ENCODE data around the gene JMJD7. TPM values are rescaled to one million over a fixed set of nuclear protein-coding genes. Genes with fewer than 3 reads are reported as not detected.

The JMJD7 gene
- total RNA-seq, 4 donors from 2014 or later: 6.1 to 12.8 (median 9.3) TPM

DNA sequence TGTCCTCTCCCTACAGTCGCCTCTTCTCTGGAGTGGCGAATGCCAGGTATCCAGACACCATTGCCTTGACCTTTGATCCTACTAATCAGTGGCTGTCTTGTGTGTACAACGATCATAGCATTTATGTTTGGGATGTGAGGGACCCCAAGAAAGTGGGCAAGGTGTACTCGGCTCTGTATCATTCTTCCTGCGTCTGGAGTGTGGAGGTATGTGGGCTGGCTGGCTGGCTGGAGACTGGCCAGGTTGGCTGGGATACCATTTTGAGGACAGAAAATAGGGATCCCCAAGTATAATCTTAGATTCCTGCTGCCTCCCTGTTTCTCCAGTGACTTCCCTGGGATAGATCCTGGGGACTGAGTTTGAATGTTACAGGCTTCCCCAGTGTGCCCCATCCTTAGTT is 13.4 kb upstream of the JMJD7 start:
- no peaks in the 10 kb centered on the region for H3K27me3 ChIP-seq
- no peak for ATAC-seq
- no peak for TF ChIP-seq POLR2A (IDR thresholded peaks at IDR 0.05)
- no peak for TF ChIP-seq EP300 (IDR thresholded peaks at IDR 0.05)
- TF ChIP-seq, protein P1, sequence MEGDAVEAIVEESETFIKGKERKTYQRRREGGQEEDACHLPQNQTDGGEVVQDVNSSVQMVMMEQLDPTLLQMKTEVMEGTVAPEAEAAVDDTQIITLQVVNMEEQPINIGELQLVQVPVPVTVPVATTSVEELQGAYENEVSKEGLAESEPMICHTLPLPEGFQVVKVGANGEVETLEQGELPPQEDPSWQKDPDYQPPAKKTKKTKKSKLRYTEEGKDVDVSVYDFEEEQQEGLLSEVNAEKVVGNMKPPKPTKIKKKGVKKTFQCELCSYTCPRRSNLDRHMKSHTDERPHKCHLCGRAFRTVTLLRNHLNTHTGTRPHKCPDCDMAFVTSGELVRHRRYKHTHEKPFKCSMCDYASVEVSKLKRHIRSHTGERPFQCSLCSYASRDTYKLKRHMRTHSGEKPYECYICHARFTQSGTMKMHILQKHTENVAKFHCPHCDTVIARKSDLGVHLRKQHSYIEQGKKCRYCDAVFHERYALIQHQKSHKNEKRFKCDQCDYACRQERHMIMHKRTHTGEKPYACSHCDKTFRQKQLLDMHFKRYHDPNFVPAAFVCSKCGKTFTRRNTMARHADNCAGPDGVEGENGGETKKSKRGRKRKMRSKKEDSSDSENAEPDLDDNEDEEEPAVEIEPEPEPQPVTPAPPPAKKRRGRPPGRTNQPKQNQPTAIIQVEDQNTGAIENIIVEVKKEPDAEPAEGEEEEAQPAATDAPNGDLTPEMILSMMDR (IDR thresholded peaks at IDR 0.05): no peak
- TF ChIP-seq POLR2AphosphoS5 (IDR thresholded peaks at IDR 0.05): no peak
- H3K27ac ChIP-seq: no peak overlapping the region
- 72 to 77% methylated on average over 4 to 5 of the region's 5 CpGs for WGBS, 2 donors (ENCODE audit: low coverage in 1 of 2)
- H3K4me3 ChIP-seq: no peak overlapping the region
- no peaks in the 10 kb centered on the region for H3K9me3 ChIP-seq
- H3K4me1 ChIP-seq: peaks cover 0 to 21% (median 0%) of the 10 kb centered on the region in 3 donors
- peaks cover 0 to 82% of the 10 kb centered on the region in 2 donors for H3K36me3 ChIP-seq

DNA sequence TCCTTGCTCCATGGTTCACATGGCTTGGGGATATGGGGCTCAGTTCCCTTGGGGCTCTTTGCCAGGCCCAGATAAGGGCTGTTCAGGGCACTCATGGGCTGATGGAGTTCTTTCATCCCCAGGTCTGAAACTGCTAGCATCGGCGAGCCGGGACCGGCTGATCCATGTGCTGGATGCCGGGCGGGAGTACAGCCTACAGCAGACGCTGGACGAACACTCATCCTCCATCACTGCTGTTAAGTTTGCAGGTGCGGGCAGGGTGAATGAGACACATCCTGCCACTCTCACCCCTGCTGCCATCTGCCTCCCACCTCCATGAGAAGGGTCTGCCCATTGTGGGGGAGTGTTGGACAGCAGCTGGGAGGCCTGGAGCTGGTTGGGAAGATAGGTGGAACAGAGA is 11.1 kb upstream of the JMJD7 start:
- no CpG with 5 or more reads among the region's 9 CpGs for WGBS, 2 donors (ENCODE audit: low coverage in 1 of 2)
- no peak overlapping the region for H3K27ac ChIP-seq
- peaks cover 0 to 100% of the 10 kb centered on the region in 2 donors for H3K36me3 ChIP-seq
- TF ChIP-seq POLR2A (IDR thresholded peaks at IDR 0.05): no peak
- no peak for TF ChIP-seq EP300 (IDR thresholded peaks at IDR 0.05)
- TF ChIP-seq, protein P1 (IDR thresholded peaks at IDR 0.05): no peak
- no peak for TF ChIP-seq POLR2AphosphoS5 (IDR thresholded peaks at IDR 0.05)
- peaks cover 0 to 1% (median 0%) of the 10 kb centered on the region in 3 donors for H3K4me1 ChIP-seq
- no peaks in the 10 kb centered on the region for H3K9me3 ChIP-seq
- no peak for ATAC-seq
- no peak overlapping the region for H3K4me3 ChIP-seq
- H3K27me3 ChIP-seq: no peaks in the 10 kb centered on the region

DNA sequence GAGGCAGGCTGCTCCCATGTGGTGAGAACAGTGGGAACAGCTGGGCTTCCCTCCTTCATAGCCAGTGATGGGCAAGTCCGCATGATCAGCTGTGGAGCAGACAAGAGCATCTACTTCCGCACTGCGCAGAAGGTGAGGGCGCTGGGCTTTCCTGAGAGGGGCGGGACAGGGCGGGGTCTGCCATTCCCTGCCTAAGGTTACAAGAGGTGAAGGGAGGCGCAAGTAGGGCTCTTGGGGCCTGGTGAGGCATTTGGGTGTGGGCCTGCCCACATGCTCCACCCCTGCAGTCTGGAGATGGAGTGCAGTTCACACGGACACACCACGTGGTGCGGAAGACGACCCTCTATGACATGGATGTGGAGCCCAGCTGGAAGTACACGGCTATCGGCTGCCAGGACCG is 10.6 kb upstream of the JMJD7 start:
- no peak overlapping the region for H3K4me3 ChIP-seq
- TF ChIP-seq POLR2AphosphoS5 (IDR thresholded peaks at IDR 0.05) (no peak), EP300 (IDR thresholded peaks at IDR 0.05) (no peak)
- no peaks in the 10 kb centered on the region for H3K27me3 ChIP-seq
- WGBS, 2 donors (ENCODE audit: low coverage in 1 of 2): no CpG with 5 or more reads among the region's 14 CpGs
- peaks cover 0 to 100% of the 10 kb centered on the region in 2 donors for H3K36me3 ChIP-seq
- H3K9me3 ChIP-seq: no peaks in the 10 kb centered on the region
- ATAC-seq: no peak
- no peaks in the 10 kb centered on the region for H3K4me1 ChIP-seq
- no peak overlapping the region for H3K27ac ChIP-seq

DNA sequence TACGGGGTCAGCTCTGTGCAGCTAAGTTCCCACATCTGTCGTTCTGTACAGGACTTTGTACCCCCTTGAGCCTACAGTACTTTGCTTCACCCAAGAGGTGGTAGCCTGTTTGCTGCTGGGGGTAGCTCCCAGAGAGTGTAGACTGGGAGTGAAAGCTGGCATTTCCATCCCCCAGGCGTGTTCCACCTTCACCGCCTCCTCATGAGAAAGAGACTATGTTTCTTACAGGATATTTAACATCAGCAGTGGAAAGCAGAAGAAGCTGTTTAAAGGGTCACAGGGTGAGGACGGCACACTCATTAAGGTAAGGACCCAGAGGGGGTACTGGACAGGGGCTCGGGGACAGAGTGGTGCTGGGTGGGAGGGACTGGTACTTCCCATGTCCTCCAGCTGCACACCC is 10.1 kb upstream of the JMJD7 start:
- H3K27me3 ChIP-seq: no peaks in the 10 kb centered on the region
- H3K36me3 ChIP-seq: peaks cover 0 to 100% of the 10 kb centered on the region in 2 donors
- no peaks in the 10 kb centered on the region for H3K4me1 ChIP-seq
- WGBS, 2 donors (ENCODE audit: low coverage in 1 of 2): 94% methylated on average over 5 of the region's 6 CpGs; no CpG with 5 or more reads in 1 of the 2 donors
- no peak for ATAC-seq
- no peak overlapping the region for H3K27ac ChIP-seq
- TF ChIP-seq, protein P1 (IDR thresholded peaks at IDR 0.05): no peak
- TF ChIP-seq EP300 (IDR thresholded peaks at IDR 0.05) (no peak), POLR2AphosphoS5 (IDR thresholded peaks at IDR 0.05) (no peak), POLR2A (IDR thresholded peaks at IDR 0.05) (no peak)
- H3K4me3 ChIP-seq: no peak overlapping the region
- H3K9me3 ChIP-seq: no peaks in the 10 kb centered on the region

DNA sequence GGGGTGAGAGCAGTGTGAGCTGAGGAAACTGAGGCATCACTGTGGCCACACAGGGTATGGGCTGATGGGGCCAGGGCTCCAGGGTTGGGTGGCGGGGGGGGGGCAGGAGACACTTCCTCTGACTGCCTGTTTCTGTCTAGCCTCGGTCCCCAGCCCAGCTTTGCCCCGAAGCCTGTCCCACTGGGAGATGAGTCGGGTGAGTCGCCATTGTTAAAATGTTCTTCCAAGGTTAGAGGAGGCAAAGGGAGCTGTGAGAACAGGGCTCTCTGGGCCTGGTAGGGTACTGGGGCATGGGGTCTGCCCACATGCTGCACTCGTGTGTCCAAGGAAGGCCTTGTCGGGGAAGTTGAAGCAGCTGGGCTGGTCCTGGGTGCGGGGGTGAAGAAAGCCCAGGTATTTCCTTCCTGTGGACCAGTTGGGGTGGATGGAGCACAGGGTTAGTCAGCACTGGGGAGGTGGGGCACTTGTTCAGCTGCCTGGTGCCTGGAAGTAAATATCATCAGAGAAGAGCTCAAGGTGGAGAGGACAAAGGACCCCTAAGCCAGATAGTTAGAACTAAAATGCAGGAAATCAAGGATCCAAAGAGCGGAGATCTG is 8.3 kb upstream of the JMJD7 start:
- Histone ChIP-seq H3K4me1 (no peaks in the 10 kb centered on the region), H3K27me3 (no peaks in the 10 kb centered on the region), H3K36me3 (peaks cover 0 to 100% of the 10 kb centered on the region in 2 donors), H3K4me3 (no peak overlapping the region), H3K9me3 (no peaks in the 10 kb centered on the region), H3K27ac (no peak overlapping the region)
- WGBS, 2 donors (ENCODE audit: low coverage in 1 of 2): 89 to 90% methylated on average over 1 to 7 of the region's 9 CpGs
- TF ChIP-seq, protein P1 (IDR thresholded peaks at IDR 0.05): no peak
- TF ChIP-seq EP300 (IDR thresholded peaks at IDR 0.05) (no peak), POLR2AphosphoS5 (IDR thresholded peaks at IDR 0.05) (no peak), POLR2A (IDR thresholded peaks at IDR 0.05) (no peak)
- no peak for ATAC-seq
